Esophagus (tissue), 2 donors: ENCODE data around the gene PLLP. TPM values are rescaled to one million over a fixed set of nuclear protein-coding genes. Genes with fewer than 3 reads are reported as not detected.
"Not testable (repeated sequence)": the region's sequence is repeated elsewhere in the genome, so short reads cannot be mapped to it uniquely, and the experiment has no call there.

Experiments used
- H3K27ac ChIP-seq, 2 donors: one replicate each; pipeline ENCODE4 v1.5.1; 2013; ENCODE audit warnings: low read depth in 2 of 2, mild to moderate bottlenecking in 2 of 2, inconsistent platforms in 1 of 2, low read length in 1 of 2, moderate library complexity in 1 of 2
- H3K27me3 ChIP-seq, 2 donors: one replicate each; pipeline ENCODE4 v1.6.1; 2013; ENCODE audit warnings: low read length in 2 of 2, control low read depth in 1 of 2, mild to moderate bottlenecking in 1 of 2; ENCODE audit not compliant: insufficient read depth in 2 of 2, control insufficient read depth in 1 of 2
- H3K36me3 ChIP-seq, 2 donors: one replicate each; pipeline ENCODE4 v1.6.1; 2013; ENCODE audit warnings: low read length in 1 of 2; ENCODE audit not compliant: control insufficient read depth in 2 of 2, insufficient read depth in 2 of 2
- H3K4me1 ChIP-seq, 2 donors: one replicate each; pipeline ENCODE4 v1.6.1; 2013; ENCODE audit warnings: low read length in 1 of 2; ENCODE audit not compliant: control insufficient read depth in 2 of 2, insufficient read depth in 2 of 2
- H3K4me3 ChIP-seq, 2 donors: one replicate each; pipeline ENCODE4 v1.5.1; 2013; ENCODE audit warnings: low read length in 2 of 2, mild to moderate bottlenecking in 2 of 2, low read depth in 1 of 2, moderate library complexity in 1 of 2
- H3K9me3 ChIP-seq, 2 donors: one replicate each; pipeline ENCODE4 v1.6.1; 2013; ENCODE audit warnings: mild to moderate bottlenecking in 2 of 2, low read depth in 1 of 2, low read length in 1 of 2, moderate library complexity in 1 of 2; ENCODE audit not compliant: control insufficient read depth in 2 of 2, insufficient read depth in 1 of 2
- WGBS, 2 donors: extraction: QIAGEN DNeasy Blood & Tissue Kit; methylation state at CpG; one replicate each; pipeline ENCODE4 v1.1.7; 2013; 5-methylcytosine and 5-hydroxymethylcytosine counted together
- polyA plus RNA-seq, 2 donors: library from polyadenylated mRNA; stranded (reverse); fragments of 200-250 nt; gene quantifications; one replicate each; pipeline ENCODE4 v1.2.3, GENCODE V29; 2013
- donor health status: healthy with polysubstance abuse.
- donor health status: Bipolar disorder and iron deficiency.

Gene PLLP
- polyA plus RNA-seq, 2 donors: 18.1 to 28.0 TPM

DNA sequence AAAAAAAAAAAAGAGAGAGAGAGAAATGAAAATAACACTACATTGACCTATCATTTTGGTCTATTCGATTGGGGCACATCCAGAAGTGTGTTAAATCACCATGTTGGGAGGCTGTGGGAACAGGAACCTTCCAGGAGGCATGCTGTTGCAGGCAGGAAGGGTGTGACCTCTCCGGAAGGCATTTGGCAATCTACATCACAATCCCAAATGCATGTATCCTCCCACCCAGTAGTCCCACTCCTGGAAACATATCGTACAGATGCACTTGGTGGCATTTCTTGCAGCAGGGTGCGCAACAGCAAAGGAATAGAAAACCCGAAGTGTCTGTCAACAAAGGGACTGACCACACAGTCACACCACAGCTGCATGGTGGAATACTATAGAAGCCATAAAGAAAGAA, 7.9 kb downstream of the PLLP start:
- Histone ChIP-seq H3K4me1 (peaks cover 0 to 12% of the 10 kb centered on the region in 2 donors), H3K27me3 (no peaks in the 10 kb centered on the region), H3K4me3 (no peak overlapping the region), H3K27ac (peak overlapping the region; percentile 46 to 63), H3K36me3 (no peaks in the 10 kb centered on the region), H3K9me3 (no peaks in the 10 kb centered on the region)
- 31 to 44% methylated on average over 5 of the region's 5 CpGs for WGBS, 2 donors

DNA sequence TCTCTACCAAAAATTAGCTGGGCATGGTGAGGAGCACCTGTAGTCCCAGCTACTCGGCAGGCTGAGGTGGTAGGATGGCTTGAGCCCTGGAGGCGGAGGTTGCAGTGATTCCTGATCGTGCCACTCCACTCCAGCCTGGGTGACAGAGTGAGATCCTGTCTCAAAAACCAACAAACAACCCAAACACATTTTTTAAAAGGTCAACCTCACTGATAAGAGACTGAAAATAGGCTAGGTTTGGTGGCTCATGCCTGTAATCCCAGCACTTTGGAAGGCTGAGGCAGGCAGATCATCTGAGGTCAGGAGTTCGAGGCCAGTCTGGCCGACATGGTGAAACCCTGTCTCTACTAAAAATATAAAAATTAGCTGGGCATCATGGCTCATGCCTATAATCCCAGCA, 8.5 kb downstream of the PLLP start:
- peaks cover 0 to 12% of the 10 kb centered on the region in 2 donors for H3K4me1 ChIP-seq
- H3K4me3 ChIP-seq, H3K27ac ChIP-seq, H3K36me3 ChIP-seq, H3K9me3 ChIP-seq, H3K27me3 ChIP-seq: not testable (repeated sequence)
- WGBS, 2 donors: 59 to 73% methylated on average over 5 of the region's 5 CpGs

DNA sequence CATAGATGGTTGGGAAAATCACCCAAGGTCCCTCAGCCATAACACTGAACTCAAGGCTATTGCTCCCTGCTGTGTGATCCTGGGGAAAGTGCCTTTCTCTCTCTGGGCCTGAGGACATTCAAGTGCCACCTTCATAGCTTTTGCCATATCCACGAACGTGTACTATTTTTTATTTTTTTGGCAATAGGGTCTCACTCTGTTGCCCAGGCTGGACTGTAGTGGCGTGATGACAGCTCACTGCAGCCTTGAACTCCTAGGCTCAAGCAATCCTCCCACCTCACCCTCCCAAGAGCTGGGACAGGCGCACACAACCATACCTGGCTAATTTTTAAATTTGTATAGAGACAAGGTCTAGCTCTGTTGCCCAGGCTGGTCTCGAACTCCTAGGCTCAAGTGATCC, 10.6 kb downstream of the PLLP start:
- Histone ChIP-seq H3K27ac (no peak overlapping the region), H3K9me3 (no peaks in the 10 kb centered on the region), H3K4me3 (no peak overlapping the region), H3K4me1 (peaks cover 0 to 5% of the 10 kb centered on the region in 2 donors), H3K27me3 (no peaks in the 10 kb centered on the region), H3K36me3 (no peaks in the 10 kb centered on the region)
- WGBS, 2 donors: 89 to 92% methylated on average over 5 of the region's 5 CpGs

DNA sequence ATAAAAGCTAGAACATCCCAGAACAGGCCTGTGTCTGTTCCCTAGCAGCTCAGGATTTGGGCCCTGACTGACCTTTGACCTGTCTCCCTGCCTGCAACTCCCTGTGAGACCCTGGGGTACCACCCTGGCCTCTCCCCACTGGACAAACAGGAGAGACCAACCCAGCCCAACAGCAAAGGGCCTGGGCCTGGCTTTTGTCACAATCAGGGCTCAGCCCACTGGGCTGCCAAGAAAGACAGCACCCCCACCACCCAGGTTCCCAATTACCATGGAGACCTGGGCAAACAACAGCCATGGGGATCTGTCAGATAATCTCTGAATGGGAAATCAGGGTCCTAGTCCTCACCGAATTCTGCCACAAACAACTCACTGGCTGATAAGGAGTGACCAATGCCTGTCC, 11.1 kb downstream of the PLLP start:
- no peak overlapping the region for H3K27ac ChIP-seq
- WGBS, 2 donors: 70 to 87% methylated on average over 1 of the region's 1 CpG
- no peaks in the 10 kb centered on the region for H3K9me3 ChIP-seq
- H3K27me3 ChIP-seq: no peaks in the 10 kb centered on the region
- no peaks in the 10 kb centered on the region for H3K36me3 ChIP-seq
- H3K4me1 ChIP-seq: peaks cover 0 to 8% of the 10 kb centered on the region in 2 donors
- no peak overlapping the region for H3K4me3 ChIP-seq

DNA sequence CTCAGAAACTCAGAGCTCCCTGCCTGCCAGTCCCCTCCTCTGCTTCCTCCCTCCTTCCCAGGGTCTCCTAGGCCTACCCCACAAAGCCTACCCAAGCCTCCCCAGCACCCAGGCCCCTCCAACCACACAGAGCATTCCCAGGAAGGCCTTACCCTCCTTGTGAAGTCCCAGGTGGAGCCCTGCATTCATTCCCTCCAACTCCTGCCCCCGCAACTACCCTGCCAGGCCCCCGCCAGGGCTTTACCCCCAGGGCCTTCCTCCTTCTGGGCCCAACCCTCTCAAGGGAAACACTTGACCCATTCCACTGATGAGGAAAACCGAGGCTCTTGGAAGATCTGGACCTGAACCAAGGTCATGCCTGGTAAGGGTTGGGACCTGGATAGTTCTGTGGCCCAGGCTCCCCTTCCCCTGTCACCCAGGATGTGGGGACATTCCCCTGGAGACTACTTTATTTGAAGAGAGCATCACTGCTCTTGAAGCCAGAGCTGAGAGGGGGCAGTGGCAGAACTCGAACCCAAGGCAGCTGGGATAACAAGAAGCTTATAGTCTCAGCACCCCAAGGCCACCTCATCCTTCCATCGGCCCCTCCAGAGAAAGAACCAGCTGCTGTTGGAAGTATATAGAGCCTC, 12.5 kb downstream of the PLLP start:
- Histone ChIP-seq H3K27ac (no peak overlapping the region), H3K9me3 (no peaks in the 10 kb centered on the region), H3K4me1 (peaks cover 0 to 8% of the 10 kb centered on the region in 2 donors), H3K4me3 (no peak overlapping the region), H3K27me3 (no peaks in the 10 kb centered on the region), H3K36me3 (no peaks in the 10 kb centered on the region)
- WGBS, 2 donors: 79 to 84% methylated on average over 5 of the region's 5 CpGs

DNA sequence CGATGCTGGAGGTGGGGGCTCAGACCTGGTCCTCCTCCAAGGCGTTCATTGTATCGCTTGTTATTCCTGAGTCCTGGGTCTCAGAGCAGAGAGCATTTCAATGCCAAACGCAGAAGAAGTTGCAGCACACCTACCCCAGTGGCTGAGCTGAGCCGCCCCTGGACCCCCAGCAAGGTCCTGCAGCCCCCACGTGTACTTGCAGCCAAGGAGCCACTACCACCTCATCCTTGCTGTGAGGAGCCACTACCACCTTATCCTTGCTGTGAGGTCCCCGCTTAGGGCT, 13.5 kb downstream of the PLLP start:
- no peaks in the 10 kb centered on the region for H3K9me3 ChIP-seq
- WGBS, 2 donors: 87 to 93% methylated on average over 7 of the region's 7 CpGs
- no peaks in the 10 kb centered on the region for H3K27me3 ChIP-seq
- peaks cover under 1 to 8% of the 10 kb centered on the region in 2 donors for H3K4me1 ChIP-seq
- no peaks in the 10 kb centered on the region for H3K36me3 ChIP-seq
- H3K27ac ChIP-seq: no peak overlapping the region
- no peak overlapping the region for H3K4me3 ChIP-seq

DNA sequence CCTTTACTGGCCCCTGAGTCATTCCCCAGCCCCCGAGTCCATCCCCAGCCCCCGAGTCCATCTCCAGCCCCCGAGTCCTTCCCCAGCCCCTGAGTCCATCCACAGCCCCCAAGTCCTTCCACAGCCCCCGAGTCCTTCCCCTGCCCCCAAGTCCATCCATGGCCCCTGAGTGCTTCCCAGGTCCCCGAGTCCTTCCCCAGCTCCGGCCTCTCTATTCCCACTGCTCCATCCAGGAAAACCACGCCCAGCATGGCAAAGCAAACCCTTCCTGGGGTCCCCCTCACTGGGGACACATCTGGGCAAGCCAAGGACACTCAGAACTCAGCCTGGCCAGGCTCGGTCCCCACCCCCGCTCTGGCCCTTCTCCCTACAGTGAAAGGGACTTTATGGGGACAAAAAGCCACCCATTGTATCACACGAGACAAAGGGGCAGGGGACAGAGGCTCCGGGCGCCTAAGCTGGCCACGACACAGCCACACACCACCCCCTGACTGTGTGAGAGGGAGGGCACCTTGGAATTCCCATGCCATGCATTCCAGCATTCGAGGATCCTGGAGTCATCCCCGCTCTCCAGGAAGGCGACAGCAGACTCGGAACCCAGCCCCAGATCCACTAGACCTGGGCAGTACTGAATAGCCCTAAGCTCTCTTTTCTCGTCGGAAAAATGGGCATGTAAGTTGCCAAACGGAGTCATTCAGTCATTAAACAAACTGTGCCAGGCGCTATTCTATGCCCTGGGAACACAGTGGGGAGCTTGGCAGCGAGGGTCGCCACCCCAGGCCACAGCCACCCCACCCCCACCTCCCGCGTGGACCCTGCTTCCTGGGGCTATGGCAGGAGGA, 14.0 kb downstream of the PLLP start:
- no peak overlapping the region for H3K27ac ChIP-seq
- 84 to 89% methylated on average over 25 of the region's 25 CpGs for WGBS, 2 donors
- H3K9me3 ChIP-seq: no peaks in the 10 kb centered on the region
- H3K36me3 ChIP-seq: no peaks in the 10 kb centered on the region
- H3K4me3 ChIP-seq: no peak overlapping the region
- no peaks in the 10 kb centered on the region for H3K27me3 ChIP-seq
- peaks cover 3 to 9% of the 10 kb centered on the region in 2 donors for H3K4me1 ChIP-seq

DNA sequence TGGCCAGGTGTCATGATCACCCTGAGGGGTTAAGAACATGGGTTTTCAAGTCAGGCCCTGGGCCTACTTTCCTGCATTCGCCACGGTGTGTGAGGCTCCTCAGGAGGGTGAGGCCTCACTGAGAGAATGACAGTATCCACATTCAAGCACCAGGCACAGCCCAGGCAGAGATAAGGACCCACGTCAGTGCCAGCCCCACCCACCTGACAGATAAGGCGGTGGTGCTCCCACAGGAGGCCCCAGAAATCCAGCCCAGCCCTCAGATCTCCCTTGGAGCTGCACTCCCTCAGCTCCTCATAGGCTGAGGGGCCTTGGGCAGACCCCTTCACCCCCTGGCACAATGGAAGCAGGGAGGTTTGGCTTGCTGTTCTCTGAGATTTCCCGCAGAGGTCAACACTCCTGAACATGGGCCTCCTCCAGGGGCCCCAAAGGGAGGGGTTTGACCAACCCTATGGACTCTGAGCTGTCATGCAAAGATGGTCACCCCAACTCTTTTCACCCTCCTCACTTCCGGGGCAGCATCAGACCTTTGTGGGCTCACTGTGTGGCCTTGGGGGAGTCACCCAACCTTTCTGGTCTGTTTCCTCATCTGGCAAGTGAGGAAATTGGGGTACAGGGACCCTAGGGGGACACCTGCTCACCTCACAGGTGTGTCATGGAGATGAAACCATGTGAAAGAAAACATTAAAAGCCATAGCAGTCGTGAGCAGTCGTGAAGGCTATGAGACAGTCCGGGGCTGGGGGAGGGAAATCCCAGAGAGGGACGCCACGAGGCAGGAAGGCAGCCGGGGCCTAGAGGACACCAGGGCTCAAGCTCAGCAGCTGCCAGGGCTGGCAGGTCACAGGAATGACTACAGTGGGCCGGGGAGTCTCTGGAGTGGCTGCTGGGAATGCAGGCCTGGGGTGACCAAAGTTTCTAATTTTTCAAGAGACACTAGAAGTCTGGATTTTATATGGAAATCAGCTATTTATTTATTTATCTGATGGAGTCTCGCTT, 15.4 kb downstream of the PLLP start:
- H3K27me3 ChIP-seq: no peaks in the 10 kb centered on the region
- no peaks in the 10 kb centered on the region for H3K36me3 ChIP-seq
- WGBS, 2 donors: 64 to 69% methylated on average over 14 of the region's 14 CpGs
- peaks cover 3 to 18% of the 10 kb centered on the region in 2 donors for H3K4me1 ChIP-seq
- H3K4me3 ChIP-seq: no peak overlapping the region
- no peak overlapping the region for H3K27ac ChIP-seq
- H3K9me3 ChIP-seq: no peaks in the 10 kb centered on the region

DNA sequence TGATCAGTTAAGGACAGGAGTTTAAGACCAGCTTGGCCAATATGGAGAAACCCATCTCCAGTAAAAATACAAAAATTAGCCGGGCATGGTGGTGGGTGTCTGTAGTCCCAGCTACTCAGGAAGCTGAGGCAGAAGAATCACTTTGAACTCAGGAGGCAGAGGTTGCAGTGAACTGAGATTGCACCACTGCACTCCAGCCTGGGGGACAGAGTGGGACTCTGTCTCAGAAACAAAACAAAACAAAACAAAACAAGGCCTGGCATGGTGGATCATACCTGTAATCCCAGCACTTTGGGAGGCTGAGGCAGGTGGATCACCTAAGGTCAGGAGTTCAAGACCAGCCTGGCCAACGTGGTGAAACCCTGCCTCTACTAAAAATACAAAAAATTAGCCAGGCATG, 17.1 kb downstream of the PLLP start:
- H3K9me3 ChIP-seq, H3K4me3 ChIP-seq, H3K27me3 ChIP-seq, H3K36me3 ChIP-seq: not testable (repeated sequence)
- Histone ChIP-seq H3K4me1 (peaks cover 6 to 30% of the 10 kb centered on the region in 2 donors), H3K27ac (peak overlapping the region; percentile 90 to 93)
- WGBS, 2 donors: 47 to 51% methylated on average over 2 of the region's 2 CpGs
